DND-41 (cell line): ENCODE data around the gene CYFIP1.

Experiments
- CTCF ChIP-seq: IDR thresholded peaks from 2 replicates; pipeline ENCODE4 v1.5.1; 2012; ENCODE audit warnings: borderline replicate concordance, low read length, moderate library complexity, mild to moderate bottlenecking; ENCODE audit not compliant: poor library complexity, severe bottlenecking; ENCODE audit errors: extremely low read depth
- EZH2 ChIP-seq: IDR thresholded peaks from 3 replicates; pipeline ENCODE4 v1.6.1; 2012; ENCODE audit warnings: borderline replicate concordance, low read depth, mild to moderate bottlenecking, moderate library complexity, low read length, inconsistent platforms; ENCODE audit not compliant: severe bottlenecking

GRCh38 chr15:22874966-22875365, 105.2 kb downstream of the CYFIP1 start:
- TF ChIP-seq EZH2 (no peak), CTCF (no peak)
